Kidney (tissue), 14 donors: ENCODE data around the gene ALG10. TPM values are rescaled to one million over a fixed set of nuclear protein-coding genes. Genes with fewer than 3 reads are reported as not detected.

ENCODE experiments used
- DNase-seq, 5 donors: peaks; one replicate each; pipeline ENCODE4 v3.0.0-alpha.2; 2013 to 2020
- FAIRE-seq: peaks from 2 replicates; lab custom pipeline; 2012; peaks lifted over from hg19 to GRCh38; lab: Jason Lieb, UNC
- H3K27ac ChIP-seq, 2 donors: one replicate each; pipeline ENCODE4 v1.7.0; 2013; ENCODE audit warnings: low read depth in 2 of 2, low read length in 2 of 2, inconsistent platforms in 1 of 2
- H3K27me3 ChIP-seq: one replicate; pipeline ENCODE4 v1.7.1; 2013; ENCODE audit warnings: low read length, inconsistent platforms; ENCODE audit not compliant: control insufficient read depth, insufficient read depth
- H3K36me3 ChIP-seq, 3 donors: one replicate each; pipeline versions ENCODE4 v1.7.0 to v1.7.1; 2013; ENCODE audit warnings: low read length in 3 of 3, control low read depth in 1 of 3, inconsistent platforms in 1 of 3; ENCODE audit not compliant: insufficient read depth in 3 of 3, control insufficient read depth in 2 of 3
- H3K4me1 ChIP-seq, 3 donors: one replicate each; pipeline versions ENCODE4 v1.7.0 to v1.7.1; 2013; ENCODE audit warnings: low read length in 3 of 3, inconsistent platforms in 1 of 3, low read depth in 1 of 3; ENCODE audit not compliant: control insufficient read depth in 2 of 3, insufficient read depth in 2 of 3
- H3K4me3 ChIP-seq, 3 donors: one replicate each; pipeline versions ENCODE4 v1.7.0 to v1.8.1; 2013; ENCODE audit warnings: low read length in 3 of 3, control low read depth in 1 of 3, inconsistent platforms in 1 of 3
- H3K9ac ChIP-seq, 3 donors: one replicate each; pipeline versions ENCODE4 v1.7.0 to v1.7.1; 2013; ENCODE audit warnings: low read length in 3 of 3, control low read depth in 1 of 3, inconsistent platforms in 1 of 3
- H3K9me3 ChIP-seq, 3 donors: one replicate each; pipeline versions ENCODE4 v1.7.0 to v1.7.1; 2013; ENCODE audit warnings: low read length in 3 of 3, control low read depth in 1 of 3, inconsistent platforms in 1 of 3; ENCODE audit not compliant: control insufficient read depth in 2 of 3, insufficient read depth in 1 of 3
- CTCF ChIP-seq: IDR thresholded peaks from 3 replicates; pipeline ENCODE4 v1.5.1; 2012; ENCODE audit warnings: mild to moderate bottlenecking, moderate library complexity, borderline replicate concordance; ENCODE audit not compliant: insufficient read depth; ENCODE audit errors: extremely low read depth
- intact Hi-C: fragments of 100-400 bp; cut with DNase I; formaldehyde crosslinking; loops from one replicate; pipeline ENCODE4 v1.11.1; 2022
- polyA plus RNA-seq: library from polyadenylated mRNA; stranded (reverse); fragments of 350-450 nt; fragmentation: Illumina TruSeq; extraction: RNeasy Lipid Tissue Mini Kit (QIAGEN cat#74804); gene quantifications from one replicate; pipeline ENCODE4 v1.2.3, GENCODE V29; 2014; ENCODE audit warnings: low read depth, low replicate concordance; ENCODE audit not compliant: insufficient read depth
- total RNA-seq: library from RNA; stranded (reverse); fragmentation: NEBNext Ultra II Directional; extraction: Animal tissue kit (Norgen Biotek cat#: 25700); gene quantifications from one replicate; pipeline ENCODE4 v1.2.1, GENCODE V29; 2021
- donor health status: control.
- donor health status: control.
- donor health status: control.
- donor health status: control.
- donor health status: control.
- donor health status: DM: yes; HTN: yes; CAD: no.
- donor health status: Normal renal cell carcinoma (clear cell type).

The ALG10 gene
- total and polyA plus RNA-seq, 2 donors from 2014 or later, result 0.88 to 10.7 TPM

GRCh38 chr12:34048714-34049113 is 26.4 kb downstream of the ALG10 start:
- H3K36me3 ChIP-seq, result no peaks in the 10 kb centered on the region
- no peak for FAIRE-seq
- no peak for TF ChIP-seq CTCF

GRCh38 chr12:34051486-34051885 is 29.2 kb downstream of the ALG10 start:
- H3K36me3 ChIP-seq, result no peaks in the 10 kb centered on the region
- FAIRE-seq (no peak), DNase-seq (no peak)
- intact Hi-C loops, result no loop called here
- no peak overlapping the region for H3K27ac ChIP-seq
- H3K9me3 ChIP-seq, result peaks cover 0 to 2% (median 0%) of the 10 kb centered on the region in 3 donors
- no peaks in the 10 kb centered on the region for H3K4me1 ChIP-seq
- H3K27me3 ChIP-seq, result no peaks in the 10 kb centered on the region
- H3K4me3 ChIP-seq, result no peak overlapping the region
- TF ChIP-seq CTCF, result no peak
- no peak overlapping the region for H3K9ac ChIP-seq

More at GRCh38 chr12:34048714-34049113, 26.4 kb downstream of the ALG10 start:
- peaks cover 0 to 2% (median 0%) of the 10 kb centered on the region in 3 donors for H3K9me3 ChIP-seq
- no peaks in the 10 kb centered on the region for H3K27me3 ChIP-seq
- no peak for DNase-seq
- H3K9ac ChIP-seq, result no peak overlapping the region
- intact Hi-C loops, result no loop called here
- H3K27ac ChIP-seq, result no peak overlapping the region
- H3K4me1 ChIP-seq, result no peaks in the 10 kb centered on the region
- H3K4me3 ChIP-seq, result no peak overlapping the region

- intact Hi-C loops, result no loop called here
Observed at GRCh38 chr12:34054938-34055337, 32.6 kb downstream of the ALG10 start.

More at GRCh38 chr12:34054938-34055337, 32.6 kb downstream of the ALG10 start:
- FAIRE-seq (no peak), DNase-seq (no peak)
- Histone ChIP-seq H3K36me3 (no peaks in the 10 kb centered on the region), H3K27ac (no peak overlapping the region), H3K4me3 (no peak overlapping the region), H3K4me1 (no peaks in the 10 kb centered on the region), H3K9ac (no peak overlapping the region), H3K9me3 (no peaks in the 10 kb centered on the region), H3K27me3 (no peaks in the 10 kb centered on the region)
- no peak for TF ChIP-seq CTCF
